OCI-LY3 (cell line): ENCODE results near the gene IFITM1.

Experiments used
- EZH2phosphoT487 ChIP-seq: fragments of 200-600 bp; shearing (Covaris generic); IDR thresholded peaks from 2 replicates; pipeline ENCODE4 v1.6.1; 2018; ENCODE audit warnings: antibody characterized with exemption, mixed run types, low read depth
- TF ChIP-seq, protein P1 (sequence below): fragments of 200-600, 300-600 bp; sonication (generic); IDR thresholded peaks from 2 replicates; pipeline ENCODE4 v1.5.1; 2014; ENCODE audit warnings: antibody characterized with exemption, low read length, low read depth

DNA sequence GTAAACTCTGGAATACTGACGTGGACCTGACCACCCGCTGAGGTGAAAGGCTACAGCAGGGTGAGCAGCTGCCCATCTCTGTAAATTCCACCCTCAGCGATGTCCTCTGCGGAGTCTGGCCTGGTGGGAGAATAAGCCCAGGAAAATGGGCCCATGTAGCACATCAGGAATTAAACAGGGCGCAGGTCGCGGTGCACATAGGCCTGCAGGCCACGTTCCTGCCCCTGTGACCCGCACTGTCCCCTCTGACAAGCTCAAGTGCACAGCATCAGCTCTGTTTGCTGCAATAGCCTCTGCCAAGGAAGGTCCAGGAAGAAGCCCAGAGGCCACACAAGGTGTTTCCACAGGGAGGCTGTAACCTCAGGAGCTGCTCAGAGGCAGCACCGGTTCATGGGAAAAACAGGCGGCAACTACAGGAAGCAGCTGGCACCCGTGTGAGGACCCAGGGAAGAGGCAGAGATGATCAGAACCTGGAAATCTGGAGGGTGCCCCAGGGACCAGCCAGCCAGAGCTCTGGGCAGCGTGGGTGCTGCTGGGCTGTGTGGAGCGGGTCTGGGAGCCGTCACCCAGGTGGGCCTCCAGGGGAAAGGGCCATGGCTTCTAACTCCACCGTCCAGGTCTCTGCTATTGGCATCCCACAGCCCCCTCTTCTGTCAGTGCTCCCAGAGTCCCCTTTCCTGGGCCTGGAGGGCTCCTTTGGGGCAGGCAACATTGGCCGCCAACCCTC is 7.0 kb upstream of the IFITM1 start:
- TF ChIP-seq, protein P1, sequence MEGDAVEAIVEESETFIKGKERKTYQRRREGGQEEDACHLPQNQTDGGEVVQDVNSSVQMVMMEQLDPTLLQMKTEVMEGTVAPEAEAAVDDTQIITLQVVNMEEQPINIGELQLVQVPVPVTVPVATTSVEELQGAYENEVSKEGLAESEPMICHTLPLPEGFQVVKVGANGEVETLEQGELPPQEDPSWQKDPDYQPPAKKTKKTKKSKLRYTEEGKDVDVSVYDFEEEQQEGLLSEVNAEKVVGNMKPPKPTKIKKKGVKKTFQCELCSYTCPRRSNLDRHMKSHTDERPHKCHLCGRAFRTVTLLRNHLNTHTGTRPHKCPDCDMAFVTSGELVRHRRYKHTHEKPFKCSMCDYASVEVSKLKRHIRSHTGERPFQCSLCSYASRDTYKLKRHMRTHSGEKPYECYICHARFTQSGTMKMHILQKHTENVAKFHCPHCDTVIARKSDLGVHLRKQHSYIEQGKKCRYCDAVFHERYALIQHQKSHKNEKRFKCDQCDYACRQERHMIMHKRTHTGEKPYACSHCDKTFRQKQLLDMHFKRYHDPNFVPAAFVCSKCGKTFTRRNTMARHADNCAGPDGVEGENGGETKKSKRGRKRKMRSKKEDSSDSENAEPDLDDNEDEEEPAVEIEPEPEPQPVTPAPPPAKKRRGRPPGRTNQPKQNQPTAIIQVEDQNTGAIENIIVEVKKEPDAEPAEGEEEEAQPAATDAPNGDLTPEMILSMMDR = no peak
- TF ChIP-seq EZH2phosphoT487 = no peak
